GM12874 (cell line): ENCODE data around the gene NECTIN4.

Experiments used
- TF ChIP-seq, protein P1 (sequence below): IDR thresholded peaks from 2 replicates; pipeline ENCODE4 v1.5.1; 2011; ENCODE audit warnings: low read depth, mild to moderate bottlenecking, control low read depth, low read length, moderate library complexity; ENCODE audit not compliant: insufficient read depth

Gene NECTIN4

DNA sequence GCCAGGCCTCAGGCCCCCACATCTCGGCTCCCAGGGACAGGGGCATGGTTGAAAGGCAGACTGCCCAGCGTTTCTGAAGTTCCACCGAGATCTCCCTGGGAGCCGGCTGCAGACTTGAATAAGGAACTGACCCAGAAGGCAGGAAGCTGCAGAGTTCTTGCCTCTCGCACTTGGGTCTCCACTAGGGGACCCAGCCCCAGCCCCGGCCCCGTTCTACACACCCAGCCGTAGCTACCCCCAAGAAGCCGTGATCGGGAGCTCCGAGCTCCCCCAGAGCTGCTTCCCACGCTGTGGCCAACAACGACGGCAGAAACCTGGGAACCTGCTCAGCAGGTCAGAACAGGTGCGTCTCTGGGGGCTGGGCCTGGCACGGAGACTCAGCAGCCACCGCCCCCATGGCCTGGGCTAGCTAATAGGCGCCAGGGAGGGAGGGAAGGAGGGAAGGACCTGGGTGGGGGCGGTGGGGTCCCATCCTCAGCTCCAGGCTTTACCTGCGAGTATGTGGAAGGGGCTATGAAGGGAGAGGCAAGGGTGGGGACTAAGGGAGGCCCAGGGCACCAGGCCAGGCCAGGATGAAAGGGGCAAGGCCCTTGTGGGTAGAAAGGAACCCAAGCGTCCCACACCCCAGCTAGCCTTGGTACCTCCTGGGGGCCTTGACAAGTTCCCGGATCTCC is at the start of gene NECTIN4:
NECTIN4 (minus strand) TSS at position 308 of the 674 bp plus-strand sequence; CDS start at position 46, 262 bp downstream.
- TF ChIP-seq, protein P1, sequence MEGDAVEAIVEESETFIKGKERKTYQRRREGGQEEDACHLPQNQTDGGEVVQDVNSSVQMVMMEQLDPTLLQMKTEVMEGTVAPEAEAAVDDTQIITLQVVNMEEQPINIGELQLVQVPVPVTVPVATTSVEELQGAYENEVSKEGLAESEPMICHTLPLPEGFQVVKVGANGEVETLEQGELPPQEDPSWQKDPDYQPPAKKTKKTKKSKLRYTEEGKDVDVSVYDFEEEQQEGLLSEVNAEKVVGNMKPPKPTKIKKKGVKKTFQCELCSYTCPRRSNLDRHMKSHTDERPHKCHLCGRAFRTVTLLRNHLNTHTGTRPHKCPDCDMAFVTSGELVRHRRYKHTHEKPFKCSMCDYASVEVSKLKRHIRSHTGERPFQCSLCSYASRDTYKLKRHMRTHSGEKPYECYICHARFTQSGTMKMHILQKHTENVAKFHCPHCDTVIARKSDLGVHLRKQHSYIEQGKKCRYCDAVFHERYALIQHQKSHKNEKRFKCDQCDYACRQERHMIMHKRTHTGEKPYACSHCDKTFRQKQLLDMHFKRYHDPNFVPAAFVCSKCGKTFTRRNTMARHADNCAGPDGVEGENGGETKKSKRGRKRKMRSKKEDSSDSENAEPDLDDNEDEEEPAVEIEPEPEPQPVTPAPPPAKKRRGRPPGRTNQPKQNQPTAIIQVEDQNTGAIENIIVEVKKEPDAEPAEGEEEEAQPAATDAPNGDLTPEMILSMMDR, result no peak

DNA sequence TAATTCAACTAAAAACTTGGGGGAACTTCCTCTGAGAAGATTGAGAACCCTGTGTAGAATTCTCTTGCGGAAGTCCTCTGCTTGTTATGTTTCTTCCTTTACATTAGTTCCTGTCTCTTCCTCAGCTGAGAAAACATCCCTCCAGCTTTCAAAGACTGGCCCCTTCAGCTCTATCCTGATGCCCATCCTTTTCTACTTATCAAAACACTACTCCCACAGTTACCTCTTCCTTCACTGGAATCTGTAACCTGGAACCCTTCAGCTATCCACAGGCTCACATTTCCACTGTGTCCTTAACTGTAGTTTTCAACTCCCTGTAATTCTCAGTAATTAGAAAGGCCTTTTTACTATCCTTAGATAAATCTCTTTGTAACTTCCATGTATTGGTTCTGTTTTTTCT is 49.1 kb upstream of the NECTIN4 start:
- TF ChIP-seq, protein P1, result no peak

DNA sequence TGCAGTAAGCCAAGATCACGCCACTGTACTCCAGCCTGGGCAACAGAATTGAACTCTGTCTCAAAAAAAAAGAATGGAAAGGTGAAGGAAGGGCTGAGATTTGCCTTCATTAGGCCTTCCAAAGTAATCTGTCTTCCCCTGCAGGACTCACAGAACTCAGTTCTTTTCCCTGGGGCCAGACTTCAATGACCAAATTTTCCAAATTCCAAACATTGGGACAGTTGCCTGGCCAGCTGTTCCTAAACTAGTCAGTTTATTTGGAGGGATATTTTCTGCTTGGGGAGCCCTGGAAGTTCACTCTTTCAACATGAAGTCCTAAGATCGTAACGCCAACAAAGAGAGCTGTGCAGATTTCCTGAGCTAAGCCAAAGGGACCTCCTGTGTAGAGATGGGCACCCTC is 48.5 kb upstream of the NECTIN4 start:
- TF ChIP-seq, protein P1, result no peak

DNA sequence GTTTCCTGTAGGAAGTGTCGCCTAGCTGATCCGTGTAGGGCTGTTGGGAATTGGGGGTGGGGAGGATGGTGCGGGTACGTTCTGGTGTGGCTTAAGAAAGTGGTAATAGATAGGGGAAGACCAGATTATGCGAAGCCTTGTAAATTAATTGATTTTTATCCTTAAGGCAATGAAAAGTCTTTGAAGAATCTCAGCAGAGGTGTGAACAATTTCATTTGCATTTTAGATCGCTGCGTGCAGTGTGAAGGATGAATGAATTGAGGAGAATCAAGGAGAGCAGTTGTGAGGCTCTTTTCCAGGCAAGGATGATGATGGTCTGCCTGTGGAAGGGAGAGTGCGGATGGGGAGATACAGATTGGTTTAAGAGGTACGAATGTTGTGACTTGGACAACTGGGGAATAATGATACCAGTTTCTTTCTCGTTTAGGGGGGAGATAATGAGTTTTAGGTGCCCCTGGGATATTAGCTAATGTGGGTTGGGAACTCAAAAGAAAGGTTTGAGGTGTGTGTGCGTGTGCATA is 43.9 kb upstream of the NECTIN4 start:
- TF ChIP-seq, protein P1, result no peak

DNA sequence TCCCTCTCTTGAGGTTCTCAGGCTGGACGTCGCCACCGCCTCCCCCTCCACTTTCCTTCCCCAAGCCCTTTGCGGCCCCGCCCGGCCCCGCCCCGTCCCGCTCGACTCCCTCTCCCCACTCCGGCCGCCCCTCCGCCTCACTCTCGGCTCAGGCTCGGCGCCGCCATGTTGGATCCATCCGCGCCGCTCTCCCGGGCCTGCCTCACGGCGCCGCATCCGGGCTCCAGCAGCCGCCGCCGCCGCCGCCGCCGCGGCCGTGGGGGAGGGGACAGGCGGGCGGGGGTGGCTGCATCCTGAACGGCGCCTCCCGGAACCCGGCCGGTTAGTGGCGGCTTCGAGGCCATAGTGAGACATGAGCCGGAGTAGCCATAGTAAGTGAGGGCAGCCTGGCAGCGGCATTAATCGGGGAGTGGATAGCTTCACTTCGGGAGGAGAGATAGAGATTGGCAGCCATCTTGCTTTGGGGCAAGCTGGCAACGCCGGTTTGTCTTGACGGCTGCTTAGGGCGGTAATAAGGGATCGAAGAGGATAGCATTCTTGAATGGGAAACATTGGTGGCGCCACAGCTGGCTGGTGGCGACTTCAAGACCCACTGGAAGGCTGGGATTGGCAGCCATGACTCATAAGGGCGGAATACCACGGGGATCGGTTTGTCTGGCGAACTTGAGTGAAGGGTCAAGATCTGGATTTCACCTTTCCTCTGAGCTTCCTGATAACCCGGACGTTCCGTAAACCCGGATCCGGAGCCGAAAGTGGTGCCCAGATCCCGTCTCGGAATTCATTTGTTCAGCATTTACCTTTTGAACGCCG is 43.3 kb upstream of the NECTIN4 start, which contains the start of gene DEDD:
DEDD (minus strand) TSS at position 258 of the 810 bp plus-strand sequence. CDS start 8,205 bp downstream, outside the sequence.
- TF ChIP-seq, protein P1, result no peak

DNA sequence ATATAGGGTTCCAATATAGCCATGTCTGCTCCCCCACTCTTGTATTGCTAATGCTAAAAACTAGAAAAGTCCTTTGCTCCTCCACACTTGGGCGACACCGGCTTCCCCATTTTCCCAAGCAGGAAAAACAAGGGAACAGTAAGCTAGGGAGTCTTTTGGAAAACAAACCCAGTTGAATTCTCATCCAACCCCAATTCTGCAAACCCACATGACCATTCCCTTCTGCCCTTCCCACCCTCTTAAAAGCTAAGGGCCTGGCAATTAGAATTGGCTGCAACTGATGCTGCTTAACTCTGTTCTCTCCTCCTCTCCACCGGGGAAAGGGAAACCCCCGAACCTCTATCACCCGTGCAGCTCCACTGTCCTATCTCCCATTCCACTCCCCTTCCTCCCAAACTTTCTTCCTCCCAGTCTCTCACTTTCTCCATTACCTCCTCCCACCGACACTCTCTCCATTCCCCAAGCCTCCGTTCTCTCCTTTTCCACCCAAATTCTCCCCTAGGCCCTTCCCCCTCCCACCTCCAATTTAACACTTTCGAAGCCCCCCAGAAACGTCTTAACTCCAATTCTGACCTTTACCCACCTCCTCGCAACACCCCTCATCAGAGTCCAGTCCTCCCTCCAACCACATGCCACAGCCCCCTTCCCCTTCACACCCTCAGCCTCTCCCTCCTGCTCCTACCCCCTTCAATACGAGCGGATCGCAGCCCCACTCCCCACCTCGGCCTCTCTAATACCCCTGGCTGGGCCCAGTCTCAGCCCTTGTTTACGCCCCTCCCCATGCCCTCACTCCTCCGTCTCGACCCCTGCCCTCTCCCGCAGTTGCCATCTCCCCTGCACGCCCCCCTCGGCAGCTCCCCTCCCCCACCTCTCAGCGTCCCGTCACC is 42.4 kb upstream of the NECTIN4 start:
- TF ChIP-seq, protein P1, result no peak
